A549 (cell line): Measurements from ENCODE around the gene UBE3C.

Experiments used
- CHD4 ChIP-seq: fragments of 200-600 bp; sonication (generic); IDR thresholded peaks from 2 replicates; pipeline ENCODE4 v1.6.1; 2016; ENCODE audit warnings: antibody characterized with exemption, mild to moderate bottlenecking, borderline replicate concordance
- EHMT2 ChIP-seq: fragments of 200-600 bp; sonication (generic); IDR thresholded peaks from 2 replicates; pipeline ENCODE4 v1.6.1; 2016; ENCODE audit warnings: antibody characterized with exemption, low read depth, mild to moderate bottlenecking, moderate library complexity
- MAFK ChIP-seq: fragments of 450-650 bp; IDR thresholded peaks from 2 replicates; pipeline ENCODE4 v1.6.1; 2014; ENCODE audit not compliant: partially characterized antibody
- NR3C1 ChIP-seq: fragments of >200 bp; sonication (Bioruptor Twin); formaldehyde crosslinking; IDR thresholded peaks from 3 replicates; pipeline ENCODE4 v1.6.1; 2017
- POLR2A ChIP-seq: IDR thresholded peaks from 2 replicates; pipeline ENCODE4 v1.6.1; 2012; ENCODE audit warnings: mild to moderate bottlenecking, low read length
- TP53 ChIP-seq: fragments of 250-450 bp; sonication (Bioruptor Pico); IDR thresholded peaks from 2 replicates; pipeline ENCODE4 v1.5.0; 2021; ENCODE audit warnings: mild to moderate bottlenecking, moderate library complexity
- ZNF302 ChIP-seq: fragments of 250-450 bp; sonication (Bioruptor Pico); IDR thresholded peaks from 2 replicates; pipeline ENCODE4 v1.9.0; 2021; ENCODE audit warnings: inconsistent platforms, mild to moderate bottlenecking, moderate library complexity
- TF ChIP-seq, protein P1 (sequence below): fragments of 150-350 bp; IDR thresholded peaks from 2 replicates; pipeline ENCODE4 v1.6.1; 2014; ENCODE audit warnings: low read depth, mild to moderate bottlenecking, low read length
- TF ChIP-seq, protein P2 (sequence below): fragments of 250-450 bp; sonication (Bioruptor Pico); IDR thresholded peaks from 2 replicates; pipeline ENCODE4 v1.5.0; 2021; ENCODE audit warnings: mild to moderate bottlenecking, moderate library complexity, borderline replicate concordance

DNA sequence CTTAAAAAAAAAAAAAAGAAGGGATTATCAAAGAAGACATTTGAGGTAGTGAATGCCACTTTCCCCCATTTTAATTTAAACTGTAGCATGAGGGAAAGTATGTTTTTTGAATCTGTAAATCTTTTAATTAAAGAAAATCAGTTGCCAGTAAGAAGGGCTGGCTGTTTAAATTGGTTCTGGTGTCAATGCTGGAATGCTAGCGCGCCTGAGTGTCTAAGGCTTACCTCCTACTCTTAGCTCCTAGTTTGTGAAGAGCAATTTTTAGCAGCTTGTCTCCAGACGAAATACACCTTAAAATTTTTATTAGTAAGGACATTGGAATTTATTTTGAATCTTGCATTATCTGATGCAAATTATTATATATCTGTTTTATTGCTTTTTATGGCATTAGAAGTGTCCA, 54.1 kb downstream of the UBE3C start:
- TF ChIP-seq POLR2A (no peak), CHD4 (no peak), MAFK (no peak), EHMT2 (no peak), TP53 (CRISPR knock-in tag) (no peak), ZNF302 (no peak), NR3C1 (no peak)
- TF ChIP-seq, protein P1, sequence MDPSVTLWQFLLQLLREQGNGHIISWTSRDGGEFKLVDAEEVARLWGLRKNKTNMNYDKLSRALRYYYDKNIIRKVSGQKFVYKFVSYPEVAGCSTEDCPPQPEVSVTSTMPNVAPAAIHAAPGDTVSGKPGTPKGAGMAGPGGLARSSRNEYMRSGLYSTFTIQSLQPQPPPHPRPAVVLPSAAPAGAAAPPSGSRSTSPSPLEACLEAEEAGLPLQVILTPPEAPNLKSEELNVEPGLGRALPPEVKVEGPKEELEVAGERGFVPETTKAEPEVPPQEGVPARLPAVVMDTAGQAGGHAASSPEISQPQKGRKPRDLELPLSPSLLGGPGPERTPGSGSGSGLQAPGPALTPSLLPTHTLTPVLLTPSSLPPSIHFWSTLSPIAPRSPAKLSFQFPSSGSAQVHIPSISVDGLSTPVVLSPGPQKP, result no peak
- TF ChIP-seq, protein P2, sequence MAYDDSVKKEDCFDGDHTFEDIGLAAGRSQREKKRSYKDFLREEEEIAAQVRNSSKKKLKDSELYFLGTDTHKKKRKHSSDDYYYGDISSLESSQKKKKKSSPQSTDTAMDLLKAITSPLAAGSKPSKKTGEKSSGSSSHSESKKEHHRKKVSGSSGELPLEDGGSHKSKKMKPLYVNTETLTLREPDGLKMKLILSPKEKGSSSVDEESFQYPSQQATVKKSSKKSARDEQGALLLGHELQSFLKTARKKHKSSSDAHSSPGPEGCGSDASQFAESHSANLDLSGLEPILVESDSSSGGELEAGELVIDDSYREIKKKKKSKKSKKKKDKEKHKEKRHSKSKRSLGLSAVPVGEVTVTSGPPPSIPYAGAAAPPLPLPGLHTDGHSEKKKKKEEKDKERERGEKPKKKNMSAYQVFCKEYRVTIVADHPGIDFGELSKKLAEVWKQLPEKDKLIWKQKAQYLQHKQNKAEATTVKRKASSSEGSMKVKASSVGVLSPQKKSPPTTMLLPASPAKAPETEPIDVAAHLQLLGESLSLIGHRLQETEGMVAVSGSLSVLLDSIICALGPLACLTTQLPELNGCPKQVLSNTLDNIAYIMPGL, result no peak
